GM18498 (cell line): ENCODE results near the gene FAM227B.
"Not testable (repeated sequence)": the region's sequence is repeated elsewhere in the genome, so short reads cannot be mapped to it uniquely, and the experiment has no call there.

ENCODE experiments used
- ATAC-seq: cut with Tn5 transposase; IDR thresholded peaks from one replicate; pipeline ENCODE4 v1.9.1; 2021; ENCODE audit warnings: mild to moderate bottlenecking, moderate library complexity; ENCODE audit not compliant: unreplicated experiment

FAM227B gene

GRCh38 chr15:49612240-49612639 lies 8.4 kb downstream of the FAM227B start:
- ATAC-seq = not testable (repeated sequence)

GRCh38 chr15:49610157-49610918 lies 10.3 kb downstream of the FAM227B start:
- no peak for ATAC-seq

- ATAC-seq = no peak
These were observed 14.0 kb downstream of the FAM227B start for GRCh38 chr15:49606594-49606993.

GRCh38 chr15:49605588-49605987 lies 15.0 kb downstream of the FAM227B start:
- no peak for ATAC-seq

- no peak for ATAC-seq
These were observed 15.8 kb downstream of the FAM227B start for GRCh38 chr15:49604625-49605409.

- ATAC-seq = not testable (repeated sequence)
These were observed 27.7 kb downstream of the FAM227B start for GRCh38 chr15:49592829-49593316.

GRCh38 chr15:49589030-49589429 lies 31.6 kb downstream of the FAM227B start:
- peak; percentile 65 for ATAC-seq

- no peak for ATAC-seq
These were observed 47.2 kb downstream of the FAM227B start for GRCh38 chr15:49573421-49573820.

- no peak for ATAC-seq
These were observed 49.9 kb downstream of the FAM227B start for GRCh38 chr15:49570672-49571071.

- ATAC-seq = no peak
These were observed 50.4 kb downstream of the FAM227B start for GRCh38 chr15:49570174-49570573.

- ATAC-seq = no peak
These were observed 60.6 kb downstream of the FAM227B start for GRCh38 chr15:49560045-49560444.

GRCh38 chr15:49558929-49559328 lies 61.7 kb downstream of the FAM227B start:
- no peak for ATAC-seq

- ATAC-seq = no peak
These were observed 64.2 kb downstream of the FAM227B start for GRCh38 chr15:49556437-49556836.

GRCh38 chr15:49550342-49550741 lies 70.3 kb downstream of the FAM227B start:
- ATAC-seq = not testable (repeated sequence)

GRCh38 chr15:49538520-49538919 lies 82.1 kb downstream of the FAM227B start:
- no peak for ATAC-seq

- ATAC-seq = no peak
These were observed 90.5 kb downstream of the FAM227B start for GRCh38 chr15:49530092-49530491.

GRCh38 chr15:49528289-49528688 lies 92.3 kb downstream of the FAM227B start:
- no peak for ATAC-seq

- no peak for ATAC-seq
These were observed 98.8 kb downstream of the FAM227B start for GRCh38 chr15:49521802-49522201.

- not testable (repeated sequence) for ATAC-seq
These were observed 107.9 kb downstream of the FAM227B start for GRCh38 chr15:49512739-49513138.

GRCh38 chr15:49507261-49507660 lies 113.4 kb downstream of the FAM227B start:
- ATAC-seq = no peak

- no peak for ATAC-seq
These were observed 114.3 kb downstream of the FAM227B start for GRCh38 chr15:49506341-49506740.

- ATAC-seq = no peak
These were observed 119.0 kb downstream of the FAM227B start for GRCh38 chr15:49501586-49501985.
